GM21390 (cell line): Measurements from ENCODE around the gene LTBP4.

Experiments
- ATAC-seq: cut with Tn5 transposase; IDR thresholded peaks from one replicate; pipeline ENCODE4 v1.9.1; 2021; ENCODE audit not compliant: unreplicated experiment

Gene LTBP4

GRCh38 chr19:40592170-40592569 lies 9.0 kb upstream of the LTBP4 start:
- ATAC-seq = no peak

- no peak for ATAC-seq
Measured at GRCh38 chr19:40594255-40594654, 6.9 kb upstream of the LTBP4 start.

- no peak for ATAC-seq
Measured at GRCh38 chr19:40594657-40595091, 6.5 kb upstream of the LTBP4 start.

- ATAC-seq = no peak
Measured at GRCh38 chr19:40596608-40597328, 4.4 kb upstream of the LTBP4 start.

GRCh38 chr19:40597329-40597838 lies 3.8 kb upstream of the LTBP4 start:
- no peak for ATAC-seq

- no peak for ATAC-seq
Measured at GRCh38 chr19:40598121-40598917, 2.9 kb upstream of the LTBP4 start.

- no peak for ATAC-seq
Measured at GRCh38 chr19:40598918-40599307, 2.3 kb upstream of the LTBP4 start.

- ATAC-seq = no peak
Measured at GRCh38 chr19:40599331-40599901, 1.8 kb upstream of the LTBP4 start.

- no peak for ATAC-seq
Measured at GRCh38 chr19:40599902-40600569, 1.1 kb upstream of the LTBP4 start.

GRCh38 chr19:40600570-40601133 lies 517 bp upstream of the LTBP4 start:
- no peak for ATAC-seq

GRCh38 chr19:40603071-40603388 lies 1.9 kb downstream of the LTBP4 start:
- no peak for ATAC-seq

GRCh38 chr19:40603389-40604170 lies 2.4 kb downstream of the LTBP4 start:
- peak; percentile 57 for ATAC-seq

GRCh38 chr19:40604171-40604646 lies 3.0 kb downstream of the LTBP4 start:
- ATAC-seq = no peak

GRCh38 chr19:40604647-40605215 lies 3.6 kb downstream of the LTBP4 start:
- ATAC-seq = no peak

GRCh38 chr19:40605216-40605971 lies 4.2 kb downstream of the LTBP4 start:
- ATAC-seq = peak; percentile 29

GRCh38 chr19:40607311-40608239 lies 6.4 kb downstream of the LTBP4 start:
- no peak for ATAC-seq

GRCh38 chr19:40608240-40608621 lies 7.1 kb downstream of the LTBP4 start:
- ATAC-seq = no peak

- no peak for ATAC-seq
Measured at GRCh38 chr19:40608957-40609356, 7.8 kb downstream of the LTBP4 start.
